ENCODE data around the gene EHD1. TPM values are rescaled to one million over a fixed set of nuclear protein-coding genes. Genes with fewer than 3 reads are reported as not detected.

Gene EHD1
- total and polyA plus RNA-seq, 2 of the 4 experiments (the other 2 are of a cell fraction): 107 to 209 TPM

DNA sequence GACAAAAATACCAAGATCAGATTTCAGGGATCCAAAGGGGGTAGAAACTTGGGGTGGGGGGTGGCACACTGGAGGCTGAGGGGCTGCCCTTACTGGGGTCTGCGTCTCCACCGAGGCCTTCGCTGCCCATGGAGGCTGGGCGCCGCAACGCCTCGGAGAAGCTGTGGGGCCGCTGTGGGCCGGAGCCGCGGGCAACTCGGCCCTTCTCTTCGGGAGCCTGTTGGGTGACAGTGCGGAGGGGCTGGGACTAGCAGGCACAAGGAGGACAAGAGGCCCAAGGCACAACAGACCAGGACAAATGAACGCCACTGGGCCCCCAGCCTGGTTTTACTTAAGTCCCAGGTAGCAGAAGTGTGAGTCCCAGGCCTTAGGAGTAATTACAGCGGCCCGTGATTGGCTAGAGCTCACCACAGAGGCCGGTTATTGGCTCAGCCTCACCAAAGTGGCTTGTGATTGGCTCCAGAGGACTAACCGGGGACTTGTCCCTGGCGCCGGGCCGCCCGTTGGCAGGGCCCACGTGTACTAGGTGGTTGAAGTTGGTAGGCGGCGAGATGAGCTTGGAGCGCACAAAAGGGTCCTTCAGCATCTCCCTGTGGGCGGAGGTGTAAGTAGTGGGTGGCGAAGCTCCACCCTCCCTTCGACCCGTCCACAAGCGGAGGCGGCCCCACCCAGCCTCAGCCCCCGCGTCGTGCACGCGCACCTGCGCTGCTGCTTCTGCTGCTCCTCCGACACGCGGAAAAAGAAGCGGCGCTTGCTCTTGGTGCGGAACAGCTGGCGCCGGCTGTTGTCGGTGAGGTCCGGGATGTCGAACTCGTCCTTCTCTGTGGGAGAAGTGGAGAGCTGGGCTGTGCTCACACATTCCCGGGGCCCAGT, 51.6 kb downstream of the EHD1 start:
- H4K20me1 ChIP-seq (ENCODE audit: insufficient read depth, low read length): no peaks in the 10 kb centered on the region
- in situ Hi-C loops (cut with MboI; ENCODE audit: low sequenced_read_pairs): no loop called here
- WGBS, 2 experiments (ENCODE audit: extremely low coverage in 2 of 2, insufficient read length in 1 of 2): 89% methylated on average over 19 of the region's 52 CpGs; no CpG with 5 or more reads in 1 of the 2 experiments

More for the DNA sequence above, 51.6 kb downstream of the EHD1 start:
- no peak overlapping the region for H2BK20ac ChIP-seq (ENCODE audit: low read depth, low read length)
- no peak overlapping the region for H3K4me2 ChIP-seq (ENCODE audit: low read depth, low read length)
- dilution Hi-C loops (cut with HindIII; ENCODE audit: low sequenced_read_pairs, unreplicated experiment) (no loop called here), intact Hi-C loops (cut with micrococcal nuclease) (no loop called here)
- no peak overlapping the region for H3K23ac ChIP-seq (ENCODE audit: low read depth, low read length)
- no peak overlapping the region for H3K4me3 ChIP-seq (ENCODE audit: insufficient read depth, low read depth, low read length)
- H2BK15ac ChIP-seq (ENCODE audit: low read depth, low read length): no peak overlapping the region
- H3K36me3 ChIP-seq (ENCODE audit: control insufficient read depth, insufficient read depth, low read length): no peaks in the 10 kb centered on the region
- no peak overlapping the region for H2AK5ac ChIP-seq (ENCODE audit: low read depth, low read length)
- no peaks in the 10 kb centered on the region for H3K79me1 ChIP-seq (ENCODE audit: low read depth in 1 of 2, low read length in 2 of 2)
- H3K4ac ChIP-seq (ENCODE audit: low read depth, low read length): no peak overlapping the region
- H3K14ac ChIP-seq (replicated peaks; ENCODE audit: low read depth, low read length): no peak overlapping the region
- H3K9me3 ChIP-seq (ENCODE audit: control insufficient read depth, insufficient read depth, low read length): no peaks in the 10 kb centered on the region
- no peak overlapping the region for H3K9ac ChIP-seq (ENCODE audit: low read depth, low read length)
- no peak overlapping the region for H3K27ac ChIP-seq (ENCODE audit: insufficient read depth, low read length)
- H4K8ac ChIP-seq (ENCODE audit: low read depth in 2 of 2, low read length in 2 of 2): no peak overlapping the region
- ChIA-PET POLR2A (ENCODE audit: unreplicated experiment) (no interaction called here), CTCF (no interaction called here)
- no peak for ATAC-seq (ENCODE audit: low read depth)
- H2BK120ac ChIP-seq (ENCODE audit: low read depth, low read length): no peak overlapping the region
- H3K18ac ChIP-seq (ENCODE audit: low read depth, low read length): no peak overlapping the region
- no TSS peak for BruUV-seq (replicated peaks)
- no peaks in the 10 kb centered on the region for H3K9me1 ChIP-seq (ENCODE audit: insufficient read depth, low read length)
- no peak overlapping the region for H2AK9ac ChIP-seq (replicated peaks; ENCODE audit: low read depth, low read length, poor library complexity)
- H2AFZ ChIP-seq (replicated peaks; ENCODE audit: low read length, poor library complexity): no peak overlapping the region
- no peak for DNase-seq
- no peak for TF ChIP-seq CEBPB (IDR thresholded peaks at IDR 0.05; ENCODE audit: low read depth, low read length)
- no peak for TF ChIP-seq FOS (IDR thresholded peaks at IDR 0.05; ENCODE audit: low read depth, low read length)
- TF ChIP-seq RAD21 (IDR thresholded peaks at IDR 0.05; ENCODE audit: low read length): no peak
- peaks cover 37% of the 10 kb centered on the region for H3K27me3 ChIP-seq (ENCODE audit: control insufficient read depth, insufficient read depth, low read length)
- no peak overlapping the region for H4K5ac ChIP-seq (ENCODE audit: low read depth, low read length)
- H2BK5ac ChIP-seq (ENCODE audit: low read depth, low read length, poor library complexity, severe bottlenecking): no peak overlapping the region
- no peak overlapping the region for H3K56ac ChIP-seq (ENCODE audit: extremely low read depth, insufficient read depth, low read length)
- H4K91ac ChIP-seq (ENCODE audit: insufficient read depth, low read depth, low read length): no peak overlapping the region
- no peaks in the 10 kb centered on the region for H3K4me1 ChIP-seq (ENCODE audit: control insufficient read depth, insufficient read depth, low read length)

Data from IMR-90 (cell line).